GM19043 (cell line): ENCODE measurements around the gene PRR5.
"Not testable (repeated sequence)": the region's sequence is repeated elsewhere in the genome, so short reads cannot be mapped to it uniquely, and the experiment has no call there.

Experiments used
- ATAC-seq: cut with Tn5 transposase; IDR thresholded peaks from one replicate; pipeline ENCODE4 v1.9.1; 2021; ENCODE audit warnings: low read depth; ENCODE audit not compliant: unreplicated experiment

The PRR5 gene

GRCh38 chr22:44672632-44673031 is 29.4 kb upstream of the PRR5 start:
- ATAC-seq = no peak

- no peak for ATAC-seq
Measured at GRCh38 chr22:44673406-44673805, 28.6 kb upstream of the PRR5 start.

GRCh38 chr22:44676066-44676440 is 26.0 kb upstream of the PRR5 start:
- not testable (repeated sequence) for ATAC-seq

GRCh38 chr22:44676441-44677352 is 25.3 kb upstream of the PRR5 start:
- no peak for ATAC-seq

- ATAC-seq = no peak
Measured at GRCh38 chr22:44677353-44677840, 24.6 kb upstream of the PRR5 start.

- ATAC-seq = no peak
Measured at GRCh38 chr22:44677871-44678555, 24.0 kb upstream of the PRR5 start.

- no peak for ATAC-seq
Measured at GRCh38 chr22:44678556-44679305, 23.3 kb upstream of the PRR5 start.

- not testable (repeated sequence) for ATAC-seq
Measured at GRCh38 chr22:44679306-44679647, 22.7 kb upstream of the PRR5 start.

GRCh38 chr22:44680058-44680457 is 21.9 kb upstream of the PRR5 start:
- ATAC-seq = no peak

GRCh38 chr22:44680481-44680894 is 21.5 kb upstream of the PRR5 start:
- no peak for ATAC-seq

GRCh38 chr22:44682556-44683168 is 19.3 kb upstream of the PRR5 start:
- ATAC-seq = no peak

- no peak for ATAC-seq
Measured at GRCh38 chr22:44683237-44683636, 18.8 kb upstream of the PRR5 start.

- ATAC-seq = no peak
Measured at GRCh38 chr22:44683881-44684280, 18.1 kb upstream of the PRR5 start.

- no peak for ATAC-seq
Measured at GRCh38 chr22:44684506-44685383, 17.3 kb upstream of the PRR5 start.

GRCh38 chr22:44685384-44686056 is 16.5 kb upstream of the PRR5 start:
- no peak for ATAC-seq

- ATAC-seq = no peak
Measured at GRCh38 chr22:44686873-44687600, 15.0 kb upstream of the PRR5 start.

- no peak for ATAC-seq
Measured at GRCh38 chr22:44689173-44689572, 12.8 kb upstream of the PRR5 start.

- ATAC-seq = no peak
Measured at GRCh38 chr22:44689915-44690524, 12.0 kb upstream of the PRR5 start.
